Thoracic aorta (tissue), 2 donors: ENCODE results near the gene P2RX1. TPM values are rescaled to one million over a fixed set of nuclear protein-coding genes. Genes with fewer than 3 reads are reported as not detected.

Experiments used
- ATAC-seq: fragments of 150-250 bp; one replicate; pipeline ENCODE4 v1.8.0; 2017; ENCODE audit warnings: low read depth; ENCODE audit not compliant: insufficient number of reproducible peaks, low FRiP score
- DNase-seq: peaks from one replicate; pipeline ENCODE4 v3.0.0-alpha.2; 2020; ENCODE audit warnings: low spot score
- H3K27ac ChIP-seq, 2 donors: fragments of 200-600 bp; sonication (generic); 1 replicate in 1 of 2; 2 replicates in 1 of 2; pipeline ENCODE4 v1.5.1; 2016; ENCODE audit warnings: mild to moderate bottlenecking in 2 of 2, moderate library complexity in 2 of 2
- H3K27me3 ChIP-seq: fragments of 200-600 bp; sonication (generic); replicated peaks from 2 replicates; pipeline ENCODE4 v1.6.0; 2016; ENCODE audit warnings: mild to moderate bottlenecking; ENCODE audit not compliant: insufficient read depth
- H3K36me3 ChIP-seq: fragments of 200-600 bp; sonication (generic); one replicate; pipeline ENCODE4 v1.5.1; 2016
- H3K4me1 ChIP-seq, 2 donors: fragments of 200-600 bp; sonication (generic); 1 replicate in 1 of 2; 2 replicates in 1 of 2; pipeline versions ENCODE4 v1.5.1 to v1.6.0; 2016; ENCODE audit warnings: low read depth in 2 of 2, mild to moderate bottlenecking in 1 of 2; ENCODE audit not compliant: control insufficient read depth in 1 of 2
- H3K4me3 ChIP-seq: fragments of 200-600 bp; sonication (generic); 2 replicates; pipeline ENCODE4 v1.5.1; 2016; ENCODE audit warnings: mild to moderate bottlenecking
- H3K9me3 ChIP-seq: fragments of 200-600 bp; sonication (generic); 2 replicates; pipeline ENCODE4 v1.5.1; 2016
- total RNA-seq, 2 donors: library from RNA; depleted of rRNA; stranded (reverse); fragments of >200 nt; gene quantifications; one replicate each; pipeline versions ENCODE4 v1.1.0 to v1.2.3, GENCODE V29; 2016
- TF ChIP-seq, protein P1 (sequence below): fragments of 200-600 bp; sonication (generic); IDR thresholded peaks from one replicate; pipeline ENCODE4 v1.5.1; 2019; ENCODE audit warnings: antibody characterized with exemption

P2RX1 gene
- total RNA-seq, 2 donors from 2014 or later, result 0.63 to 7.3 TPM

DNA sequence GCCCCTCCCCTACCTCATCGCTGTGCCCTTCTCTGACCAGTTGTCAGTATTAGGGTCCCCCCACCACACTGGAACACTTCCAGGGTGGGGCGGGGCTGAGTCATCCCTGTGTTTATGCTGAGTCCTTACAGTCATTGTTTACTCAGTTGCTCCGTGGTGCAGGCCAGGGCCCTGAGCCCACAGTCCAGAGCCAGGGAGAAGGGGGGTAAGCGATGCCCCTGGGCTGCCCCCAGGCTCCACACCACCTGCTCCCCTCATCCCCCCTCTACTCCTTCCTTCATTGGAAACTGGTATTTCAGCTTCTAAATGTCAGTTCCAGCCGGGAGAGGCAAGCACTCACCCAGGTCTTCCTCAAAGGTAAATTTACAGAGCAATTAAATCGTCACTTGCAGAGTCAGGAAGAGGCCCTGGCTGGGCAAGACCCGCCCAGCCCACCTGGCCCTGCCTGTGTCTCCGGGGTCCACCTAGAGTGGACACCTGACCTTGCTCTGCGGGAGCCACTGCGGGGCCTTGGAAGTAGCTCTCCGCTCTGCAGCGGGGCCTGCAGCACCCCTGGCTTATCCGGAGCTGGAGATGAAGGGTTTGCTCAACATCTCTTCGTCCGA, 43.1 kb upstream of the P2RX1 start:
- Histone ChIP-seq H3K9me3 (no peaks in the 10 kb centered on the region), H3K36me3 (no peaks in the 10 kb centered on the region), H3K27ac (peak overlapping the region in 1 of 2 donors; percentile 37), H3K27me3 (no peaks in the 10 kb centered on the region), H3K4me3 (no peak overlapping the region), H3K4me1 (peaks cover 13 to 58% of the 10 kb centered on the region in 2 donors)
- DNase-seq (no peak), ATAC-seq (no peak)
- TF ChIP-seq, protein P1, sequence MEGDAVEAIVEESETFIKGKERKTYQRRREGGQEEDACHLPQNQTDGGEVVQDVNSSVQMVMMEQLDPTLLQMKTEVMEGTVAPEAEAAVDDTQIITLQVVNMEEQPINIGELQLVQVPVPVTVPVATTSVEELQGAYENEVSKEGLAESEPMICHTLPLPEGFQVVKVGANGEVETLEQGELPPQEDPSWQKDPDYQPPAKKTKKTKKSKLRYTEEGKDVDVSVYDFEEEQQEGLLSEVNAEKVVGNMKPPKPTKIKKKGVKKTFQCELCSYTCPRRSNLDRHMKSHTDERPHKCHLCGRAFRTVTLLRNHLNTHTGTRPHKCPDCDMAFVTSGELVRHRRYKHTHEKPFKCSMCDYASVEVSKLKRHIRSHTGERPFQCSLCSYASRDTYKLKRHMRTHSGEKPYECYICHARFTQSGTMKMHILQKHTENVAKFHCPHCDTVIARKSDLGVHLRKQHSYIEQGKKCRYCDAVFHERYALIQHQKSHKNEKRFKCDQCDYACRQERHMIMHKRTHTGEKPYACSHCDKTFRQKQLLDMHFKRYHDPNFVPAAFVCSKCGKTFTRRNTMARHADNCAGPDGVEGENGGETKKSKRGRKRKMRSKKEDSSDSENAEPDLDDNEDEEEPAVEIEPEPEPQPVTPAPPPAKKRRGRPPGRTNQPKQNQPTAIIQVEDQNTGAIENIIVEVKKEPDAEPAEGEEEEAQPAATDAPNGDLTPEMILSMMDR, result no peak

DNA sequence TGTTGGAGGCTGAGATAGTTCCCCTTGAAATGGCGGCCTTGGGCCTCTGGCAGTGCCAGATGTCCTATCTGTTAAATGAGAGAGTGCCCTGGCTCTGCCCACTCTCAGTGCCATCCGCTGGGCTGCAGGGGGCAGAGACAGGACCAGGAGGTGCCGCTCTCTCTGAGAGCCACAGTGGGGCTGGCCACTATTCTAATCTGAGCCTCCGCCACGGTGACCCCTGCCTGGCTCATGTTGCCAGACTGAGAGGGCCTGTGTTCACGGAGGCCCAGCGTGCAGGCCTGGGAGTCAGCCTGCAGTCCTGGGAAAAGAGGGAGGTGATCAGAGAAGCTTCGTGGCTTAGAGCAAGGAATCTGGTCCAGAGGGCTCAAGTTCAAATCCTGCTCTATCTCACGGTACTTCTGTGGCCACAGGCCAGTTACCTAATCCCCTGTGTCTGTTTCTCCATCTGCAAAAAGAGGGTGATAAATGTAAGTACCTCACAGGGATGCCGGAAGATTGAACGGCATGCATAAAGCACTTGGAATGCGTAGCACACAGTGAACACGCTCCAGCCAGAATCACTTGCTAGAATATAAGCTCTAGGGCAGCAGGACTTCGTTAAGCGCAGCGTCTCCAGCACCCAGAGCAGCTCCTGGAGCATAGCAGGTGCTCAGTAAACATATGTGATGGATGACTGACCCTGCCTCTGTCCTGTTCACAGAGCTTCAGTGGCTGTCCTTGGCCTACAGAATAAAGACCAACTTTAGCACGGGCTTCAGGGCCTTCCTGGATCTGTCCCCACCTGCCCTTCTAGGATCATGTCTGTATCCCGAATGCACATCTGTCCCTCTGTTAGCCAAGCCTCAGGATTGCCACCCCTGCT, 41.7 kb upstream of the P2RX1 start:
- ATAC-seq, result no peak
- TF ChIP-seq, protein P1, result no peak
- H3K27me3 ChIP-seq, result no peaks in the 10 kb centered on the region
- no peak overlapping the region for H3K27ac ChIP-seq
- H3K36me3 ChIP-seq, result no peaks in the 10 kb centered on the region
- no peak overlapping the region for H3K4me3 ChIP-seq
- H3K4me1 ChIP-seq, result peaks cover 11 to 46% of the 10 kb centered on the region in 2 donors
- no peaks in the 10 kb centered on the region for H3K9me3 ChIP-seq
- no peak for DNase-seq

DNA sequence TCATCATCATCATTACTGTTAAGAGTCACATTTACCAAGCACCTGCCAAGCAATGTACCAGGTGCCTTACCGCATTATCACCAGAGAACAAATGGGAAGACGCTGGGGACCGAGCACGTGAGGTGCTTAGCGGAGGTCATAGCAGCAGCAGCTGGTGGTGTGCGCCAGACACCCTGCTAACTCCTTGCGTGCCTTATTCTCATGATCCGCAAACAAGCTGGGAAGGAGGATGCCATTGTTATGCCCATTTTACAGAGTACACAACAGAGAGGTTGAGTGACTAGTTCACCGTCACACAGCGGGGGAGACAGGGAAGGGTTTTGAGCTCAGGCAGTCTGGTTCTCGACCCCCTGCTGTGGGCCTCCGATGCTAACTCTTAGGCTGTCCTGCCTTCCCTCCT, 40.7 kb upstream of the P2RX1 start:
- no peaks in the 10 kb centered on the region for H3K36me3 ChIP-seq
- TF ChIP-seq, protein P1, result no peak
- peaks cover 5 to 36% of the 10 kb centered on the region in 2 donors for H3K4me1 ChIP-seq
- DNase-seq (no peak), ATAC-seq (no peak)
- H3K27me3 ChIP-seq, result no peaks in the 10 kb centered on the region
- H3K4me3 ChIP-seq, result no peak overlapping the region
- no peaks in the 10 kb centered on the region for H3K9me3 ChIP-seq
- H3K27ac ChIP-seq, result no peak overlapping the region

DNA sequence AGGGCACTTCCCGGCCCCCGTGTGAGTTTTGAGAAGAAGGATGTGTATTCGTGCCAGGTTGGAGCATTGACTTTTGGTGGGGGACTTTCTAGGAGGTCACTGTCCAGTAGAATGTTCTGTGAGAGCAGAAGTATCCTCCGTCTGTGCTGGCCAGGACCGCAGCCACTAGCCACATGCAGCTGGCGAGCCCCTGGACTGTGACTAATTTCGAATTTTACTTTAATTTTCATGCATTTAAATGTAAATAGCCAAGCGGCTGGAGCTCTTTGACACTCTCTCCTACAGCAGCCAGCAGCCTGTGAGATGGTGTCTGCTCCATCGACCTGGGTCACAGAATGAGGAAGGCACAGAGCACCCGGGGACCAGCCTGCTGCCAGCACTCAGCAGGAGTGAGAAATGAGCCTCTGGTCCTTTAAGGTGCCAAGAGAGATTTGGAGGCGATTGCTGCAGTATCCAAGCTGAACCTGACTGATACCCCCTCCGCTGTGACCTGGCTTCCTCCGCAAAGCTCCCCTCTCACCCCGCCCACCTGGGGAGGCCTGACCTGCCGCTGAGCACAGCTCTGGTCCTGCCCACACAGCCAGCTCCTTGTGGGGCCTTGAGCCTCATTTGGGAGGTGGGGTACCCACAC, 40.2 kb upstream of the P2RX1 start:
- ATAC-seq (no peak), DNase-seq (no peak)
- H3K4me1 ChIP-seq, result peaks cover 5 to 32% of the 10 kb centered on the region in 2 donors
- H3K4me3 ChIP-seq, result no peak overlapping the region
- TF ChIP-seq, protein P1, result no peak
- no peak overlapping the region for H3K27ac ChIP-seq
- no peaks in the 10 kb centered on the region for H3K9me3 ChIP-seq
- H3K27me3 ChIP-seq, result no peaks in the 10 kb centered on the region
- no peaks in the 10 kb centered on the region for H3K36me3 ChIP-seq

DNA sequence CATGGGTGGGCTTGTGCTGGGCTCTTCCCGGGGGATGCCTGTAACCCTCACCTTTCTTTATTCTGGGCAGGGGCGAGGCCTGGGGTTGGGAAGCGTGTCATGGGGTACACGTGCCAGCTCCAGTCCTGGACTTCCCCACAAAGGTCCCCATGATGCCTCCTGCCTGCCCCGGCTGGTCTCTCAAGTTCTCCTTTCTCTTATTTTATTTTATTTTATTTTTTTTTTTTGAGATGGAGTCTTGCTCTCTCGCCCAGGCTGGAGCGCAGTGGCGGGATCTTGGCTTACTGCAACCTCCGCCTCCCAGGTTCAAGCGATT, 39.4 kb upstream of the P2RX1 start:
- ATAC-seq (no peak), DNase-seq (no peak)
- peaks cover 2% of the 10 kb centered on the region for H3K36me3 ChIP-seq
- TF ChIP-seq, protein P1, result no peak
- no peaks in the 10 kb centered on the region for H3K9me3 ChIP-seq
- peaks cover 5 to 26% of the 10 kb centered on the region in 2 donors for H3K4me1 ChIP-seq
- no peak overlapping the region for H3K27ac ChIP-seq
- no peak overlapping the region for H3K4me3 ChIP-seq
- no peaks in the 10 kb centered on the region for H3K27me3 ChIP-seq
